Endothelial cell of umbilical vein (primary cell): ENCODE results near the gene ZNF132. TPM values are rescaled to one million over a fixed set of nuclear protein-coding genes. Genes with fewer than 3 reads are reported as not detected.

Experiments
- BruUV-seq: library from RNA; stranded (reverse); fragments of 400-500 nt; replicated peaks from 2 replicates; lab custom pipeline; 2021; lab: Mats Ljungman, UMichigan
- CTCF ChIA-PET: fragments of 300-600, 350-600 bp; sonication (Branson Sonifier 250); formaldehyde crosslinking; loops from one replicate; lab custom pipeline; 2021; ENCODE audit warnings: antibody characterized with exemption, inconsistent platforms; lab: Charles Lee
- POLR2A ChIA-PET: fragments of 300-600, 350-600 bp; sonication (Branson Sonifier 250); formaldehyde crosslinking; loops from one replicate; lab custom pipeline; 2021; ENCODE audit warnings: antibody characterized with exemption, inconsistent platforms; lab: Charles Lee
- DNase-seq: peaks from one replicate; pipeline ENCODE4 v3.0.0-alpha.2; 2011; ENCODE audit warnings: low read depth, low spot score
- FAIRE-seq: peaks from 2 replicates; lab custom pipeline; 2011; peaks lifted over from hg19 to GRCh38; lab: Jason Lieb, UNC
- H2AFZ ChIP-seq: 2 replicates; pipeline ENCODE4 v1.6.0; 2012; ENCODE audit warnings: low read depth, low read length, control low read depth, inconsistent platforms
- H3K27ac ChIP-seq: 2 replicates; pipeline ENCODE4 v1.5.1; 2011; ENCODE audit warnings: low read depth, mild to moderate bottlenecking, control low read depth, low read length, moderate library complexity; ENCODE audit not compliant: insufficient read depth
- H3K27me3 ChIP-seq, 2 experiments: 2 replicates each; pipeline versions ENCODE4 v1.6.0 to v1.6.1; 2011; ENCODE audit warnings: low read length in 2 of 2, mixed read lengths in 1 of 2; ENCODE audit not compliant: control insufficient read depth in 2 of 2, insufficient read depth in 2 of 2
- H3K36me3 ChIP-seq, 2 experiments: 2 replicates in 1 of 2; 3 replicates in 1 of 2; pipeline ENCODE4 v1.5.1; 2011; ENCODE audit warnings: low read length in 2 of 2, mild to moderate bottlenecking in 1 of 2, moderate library complexity in 1 of 2; ENCODE audit not compliant: control insufficient read depth in 2 of 2, insufficient read depth in 2 of 2; ENCODE audit errors: extremely low read depth in 1 of 2
- H3K4me1 ChIP-seq: 3 replicates; pipeline ENCODE4 v1.5.1; 2011; ENCODE audit warnings: mild to moderate bottlenecking, low read length; ENCODE audit not compliant: control insufficient read depth, insufficient read depth; ENCODE audit errors: extremely low read depth
- H3K4me2 ChIP-seq: 2 replicates; pipeline ENCODE4 v1.6.1; 2011; ENCODE audit warnings: low read length, control low read depth, mixed read lengths; ENCODE audit not compliant: insufficient read depth
- H3K4me3 ChIP-seq, 3 experiments: fragments of 200-600 bp in 1 of 3; sonication (generic), shearing (Covaris generic) in 1 of 3; replicated peaks in 1 of 3; 2 replicates each; pipeline ENCODE4 v1.5.1; 2011 to 2016; ENCODE audit warnings: control low read depth in 3 of 3, low read length in 3 of 3, mild to moderate bottlenecking in 2 of 3, inconsistent platforms in 1 of 3, low read depth in 1 of 3, moderate library complexity in 1 of 3; ENCODE audit not compliant: insufficient read depth in 1 of 3
- H3K79me2 ChIP-seq: 2 replicates; pipeline ENCODE4 v1.6.0; 2012; ENCODE audit warnings: low read length, inconsistent platforms; ENCODE audit not compliant: control insufficient read depth, insufficient read depth
- H3K9ac ChIP-seq: replicated peaks from 2 replicates; pipeline ENCODE3; 2011; ENCODE audit warnings: low read length, control low read depth; ENCODE audit not compliant: insufficient read depth; ENCODE audit errors: extremely low read depth
- H3K9me1 ChIP-seq: replicated peaks from 3 replicates; pipeline ENCODE4 v1.6.0; 2011; ENCODE audit warnings: mild to moderate bottlenecking, low read length; ENCODE audit not compliant: control insufficient read depth, insufficient read depth; ENCODE audit errors: extremely low read depth
- H3K9me3 ChIP-seq: replicated peaks from 2 replicates; pipeline ENCODE4 v1.5.1; 2012; ENCODE audit warnings: low read length, inconsistent platforms; ENCODE audit not compliant: control insufficient read depth, insufficient read depth
- H4K20me1 ChIP-seq: replicated peaks from 2 replicates; pipeline ENCODE3; 2011; ENCODE audit warnings: mild to moderate bottlenecking, low read length; ENCODE audit not compliant: control insufficient read depth, insufficient read depth; ENCODE audit errors: extremely low read depth
- CTCF ChIP-seq, 2 donors: IDR thresholded peaks; 1 replicate in 1 of 2; 2 replicates in 1 of 2; pipeline ENCODE4 v1.5.1; 2011; ENCODE audit warnings: low read length in 2 of 2, mild to moderate bottlenecking in 2 of 2, moderate library complexity in 2 of 2, control low read depth in 1 of 2, inconsistent platforms in 1 of 2, low read depth in 1 of 2; ENCODE audit not compliant: insufficient read depth in 1 of 2; ENCODE audit errors: extremely low read depth in 1 of 2
- FOS ChIP-seq: IDR thresholded peaks from 2 replicates; pipeline ENCODE4 v1.6.1; 2011; ENCODE audit warnings: mild to moderate bottlenecking, low read length, moderate library complexity, borderline replicate concordance; ENCODE audit not compliant: insufficient read depth
- GATA2 ChIP-seq: IDR thresholded peaks from 2 replicates; pipeline ENCODE4 v1.7.0; 2011; ENCODE audit warnings: low read depth, mild to moderate bottlenecking, moderate library complexity, mixed read lengths, low read length; ENCODE audit not compliant: insufficient read length, insufficient read depth
- JUN ChIP-seq: IDR thresholded peaks from 2 replicates; pipeline ENCODE4 v1.6.1; 2011; ENCODE audit warnings: borderline replicate concordance, low read depth; ENCODE audit not compliant: insufficient read length, insufficient read depth
- POLR2A ChIP-seq: IDR thresholded peaks from 2 replicates; pipeline ENCODE4 v1.6.1; 2012; ENCODE audit warnings: low read depth, mild to moderate bottlenecking, control low read depth, low read length
- POLR2AphosphoS5 ChIP-seq: IDR thresholded peaks from 2 replicates; pipeline ENCODE4 v1.6.1; 2012; ENCODE audit warnings: low read depth, mild to moderate bottlenecking, control low read depth, low read length, moderate library complexity; ENCODE audit not compliant: insufficient read depth
- dilution Hi-C: fragments of 300-500 bp; cut with MboI; formaldehyde crosslinking; loops from one replicate; pipeline ENCODE4 v1.15.0; 2019; ENCODE audit warnings: low sequenced_read_pairs; ENCODE audit not compliant: extremely low pct_ligation_motif_present
- intact Hi-C: fragments of 100-400 bp; cut with micrococcal nuclease; formaldehyde crosslinking; loops from one replicate; pipeline ENCODE4 v1.10.0; 2022
- polyA plus RNA-seq, 4 experiments: library from polyadenylated mRNA; depleted of rRNA in 3 of 4; stranded (reverse) in 3 of 4; unstranded in 1 of 4; fragments of >200 nt; gene quantifications; 2 replicates each; pipeline versions ENCODE4 v1.2.1 to v1.2.3, GENCODE V29; 2011 to 2012; ENCODE audit warnings: missing spikeins in 1 of 4
- total RNA-seq: library from RNA; stranded (reverse); gene quantifications from 2 replicates; pipeline ENCODE4 v1.2.3, GENCODE V29; 2021

ZNF132 gene
- total and polyA plus RNA-seq, 2 donors (not counting 3 experiments of a cell fraction or from before 2014, with no cell fraction given): 0.54 to 4.2 TPM

GRCh38 chr19:58385313-58385890, 54.6 kb downstream of the ZNF132 start:
- no peak overlapping the region for H3K4me3 ChIP-seq
- no peak overlapping the region for H3K9ac ChIP-seq
- H3K79me2 ChIP-seq: peaks cover 27% of the 10 kb centered on the region
- H3K9me1 ChIP-seq: no peaks in the 10 kb centered on the region
- H3K4me1 ChIP-seq: peaks cover 18% of the 10 kb centered on the region
- POLR2A ChIA-PET: no interaction called here
- no peaks in the 10 kb centered on the region for H3K9me3 ChIP-seq
- no peak overlapping the region for H2AFZ ChIP-seq
- DNase-seq: no peak
- CTCF ChIA-PET: no interaction called here
- TF ChIP-seq GATA2: no peak
- TF ChIP-seq POLR2AphosphoS5: no peak
- no peak for TF ChIP-seq JUN
- H3K4me2 ChIP-seq: no peak overlapping the region
- no peaks in the 10 kb centered on the region for H3K27me3 ChIP-seq
- dilution Hi-C loops: no loop called here
- H4K20me1 ChIP-seq: peaks cover 2% of the 10 kb centered on the region
- no peak overlapping the region for H3K27ac ChIP-seq
- no TSS peak for BruUV-seq
- no peak for FAIRE-seq
- intact Hi-C loops: no loop called here
- H3K36me3 ChIP-seq: peaks cover 0 to 5% of the 10 kb centered on the region in 2 experiments

DNA sequence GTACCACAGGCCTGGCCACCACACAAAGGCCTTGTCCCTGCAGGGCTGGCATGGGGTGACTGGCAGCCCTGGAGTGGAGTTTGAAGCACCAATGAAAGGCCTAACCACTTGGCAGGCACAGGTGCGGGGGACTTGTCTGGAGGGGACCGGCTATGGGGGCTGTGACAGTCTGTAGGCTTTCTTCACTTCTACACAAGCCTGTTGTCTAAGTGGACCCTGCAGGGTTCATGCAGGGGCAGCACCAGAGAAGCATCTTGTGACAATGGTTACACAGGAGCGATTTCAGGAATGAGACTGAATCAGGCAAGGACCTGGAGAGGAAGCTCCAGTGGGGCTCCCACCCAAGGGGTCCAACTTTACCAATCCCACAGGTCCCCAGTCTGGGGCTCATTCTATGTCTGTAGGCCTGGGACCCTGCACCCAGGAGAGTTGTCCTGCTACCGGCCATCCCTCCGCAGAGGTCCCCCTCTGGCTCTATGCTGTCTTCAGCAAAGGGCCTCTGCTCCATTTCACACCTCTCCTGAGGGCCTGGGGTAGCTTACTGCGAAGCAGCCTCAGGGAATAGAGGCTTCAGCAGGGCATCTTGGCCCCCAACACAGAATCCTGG, 56.9 kb downstream of the ZNF132 start:
- H3K9me3 ChIP-seq: no peaks in the 10 kb centered on the region
- no peak for TF ChIP-seq CTCF (IDR thresholded peaks at IDR 0.05; ENCODE audit: extremely low read depth in 1 of 2, insufficient read depth in 1 of 2, low read depth in 1 of 2, low read length in 2 of 2)
- TF ChIP-seq FOS: no peak
- no peak for TF ChIP-seq POLR2AphosphoS5
- TF ChIP-seq GATA2: no peak
- TF ChIP-seq JUN: no peak
- no peak for TF ChIP-seq POLR2A
- H3K27ac ChIP-seq: no peak overlapping the region
- no peak overlapping the region for H2AFZ ChIP-seq
- H3K27me3 ChIP-seq: no peaks in the 10 kb centered on the region
- dilution Hi-C loops: no loop called here
- H3K4me1 ChIP-seq: peaks cover 16% of the 10 kb centered on the region
- no peak overlapping the region for H3K4me3 ChIP-seq
- intact Hi-C loops: no loop called here
- no peak overlapping the region for H3K4me2 ChIP-seq
- no peaks in the 10 kb centered on the region for H4K20me1 ChIP-seq
- BruUV-seq: no TSS peak
- no peaks in the 10 kb centered on the region for H3K9me1 ChIP-seq
- ChIA-PET POLR2A (no interaction called here), CTCF (interaction anchor here (1.5 kb wide), 1 partner anchor 136 kb away, joined by 3 read pairs; the partner anchor contains the start of gene ZBTB45)
- no peak for DNase-seq
- H3K9ac ChIP-seq: no peak overlapping the region
- H3K79me2 ChIP-seq: peaks cover 10% of the 10 kb centered on the region
- no peaks in the 10 kb centered on the region for H3K36me3 ChIP-seq
- no peak for FAIRE-seq
